ENCODE data around the gene MARS1. TPM values are rescaled to one million over a fixed set of nuclear protein-coding genes. Genes with fewer than 3 reads are reported as not detected.
A peak's percentile ranks its signal among the peaks of the same experiment; 100 is the strongest.

MARS1 gene
- total RNA-seq, 1 donor from 2014 or later, result 78.0 TPM

DNA sequence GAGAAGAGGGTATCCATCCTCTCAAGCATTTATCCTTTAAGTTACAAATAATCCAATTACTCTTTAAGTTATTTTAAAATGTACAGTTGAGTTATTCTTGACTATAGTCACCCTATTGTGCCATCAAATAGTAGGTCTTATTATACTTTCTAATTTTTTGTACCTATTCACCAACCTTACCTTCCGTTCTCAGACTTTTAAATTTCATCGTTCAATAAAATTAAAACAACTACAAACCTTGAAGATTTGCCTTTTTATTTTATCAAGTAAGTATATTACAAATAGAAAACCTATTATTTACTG lies 60.1 kb downstream of the MARS1 start:
- DNase-seq (ENCODE audit: low spot score in 2 of 2), result no peak
- H3K36me3 ChIP-seq, result no peaks in the 10 kb centered on the region
- H3K27me3 ChIP-seq, result no peaks in the 10 kb centered on the region
- intact Hi-C loops (cut with DNase I), result no loop called here
- TF ChIP-seq, protein P1, sequence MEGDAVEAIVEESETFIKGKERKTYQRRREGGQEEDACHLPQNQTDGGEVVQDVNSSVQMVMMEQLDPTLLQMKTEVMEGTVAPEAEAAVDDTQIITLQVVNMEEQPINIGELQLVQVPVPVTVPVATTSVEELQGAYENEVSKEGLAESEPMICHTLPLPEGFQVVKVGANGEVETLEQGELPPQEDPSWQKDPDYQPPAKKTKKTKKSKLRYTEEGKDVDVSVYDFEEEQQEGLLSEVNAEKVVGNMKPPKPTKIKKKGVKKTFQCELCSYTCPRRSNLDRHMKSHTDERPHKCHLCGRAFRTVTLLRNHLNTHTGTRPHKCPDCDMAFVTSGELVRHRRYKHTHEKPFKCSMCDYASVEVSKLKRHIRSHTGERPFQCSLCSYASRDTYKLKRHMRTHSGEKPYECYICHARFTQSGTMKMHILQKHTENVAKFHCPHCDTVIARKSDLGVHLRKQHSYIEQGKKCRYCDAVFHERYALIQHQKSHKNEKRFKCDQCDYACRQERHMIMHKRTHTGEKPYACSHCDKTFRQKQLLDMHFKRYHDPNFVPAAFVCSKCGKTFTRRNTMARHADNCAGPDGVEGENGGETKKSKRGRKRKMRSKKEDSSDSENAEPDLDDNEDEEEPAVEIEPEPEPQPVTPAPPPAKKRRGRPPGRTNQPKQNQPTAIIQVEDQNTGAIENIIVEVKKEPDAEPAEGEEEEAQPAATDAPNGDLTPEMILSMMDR (IDR thresholded peaks at IDR 0.05), result no peak
- H3K4me3 ChIP-seq, result no peak overlapping the region
- no peak overlapping the region for H3K27ac ChIP-seq
- peaks cover 3 to 17% of the 10 kb centered on the region in 2 donors for H3K4me1 ChIP-seq
- H3K9me3 ChIP-seq, result no peaks in the 10 kb centered on the region

DNA sequence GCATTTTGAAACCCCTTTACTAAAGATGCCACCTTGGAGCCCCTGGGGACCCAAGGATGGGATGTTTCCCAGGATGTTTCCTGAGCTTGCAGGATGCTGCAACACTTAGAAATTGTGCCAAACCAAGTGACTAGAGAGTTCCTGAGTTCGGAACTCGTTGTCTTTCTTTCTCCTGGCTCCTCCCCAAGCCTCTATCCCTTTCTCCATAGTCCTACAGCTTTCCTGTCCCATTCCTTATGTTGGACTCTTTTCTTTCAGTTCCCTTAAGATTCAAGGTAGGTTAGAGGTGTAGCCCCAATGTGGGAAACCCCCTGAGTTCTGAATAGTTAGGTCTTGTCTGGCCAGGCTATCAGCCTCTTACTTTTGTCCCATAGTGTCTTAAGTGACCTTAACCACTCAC lies 60.6 kb downstream of the MARS1 start:
- H3K36me3 ChIP-seq, result no peaks in the 10 kb centered on the region
- no peak overlapping the region for H3K27ac ChIP-seq
- no peaks in the 10 kb centered on the region for H3K9me3 ChIP-seq
- H3K4me3 ChIP-seq, result no peak overlapping the region
- H3K27me3 ChIP-seq, result no peaks in the 10 kb centered on the region
- no peak for DNase-seq (ENCODE audit: low spot score in 2 of 2)
- intact Hi-C loops (cut with DNase I), result no loop called here
- TF ChIP-seq, protein P1 (IDR thresholded peaks at IDR 0.05), result no peak
- H3K4me1 ChIP-seq, result peaks cover 3 to 17% of the 10 kb centered on the region in 2 donors

DNA sequence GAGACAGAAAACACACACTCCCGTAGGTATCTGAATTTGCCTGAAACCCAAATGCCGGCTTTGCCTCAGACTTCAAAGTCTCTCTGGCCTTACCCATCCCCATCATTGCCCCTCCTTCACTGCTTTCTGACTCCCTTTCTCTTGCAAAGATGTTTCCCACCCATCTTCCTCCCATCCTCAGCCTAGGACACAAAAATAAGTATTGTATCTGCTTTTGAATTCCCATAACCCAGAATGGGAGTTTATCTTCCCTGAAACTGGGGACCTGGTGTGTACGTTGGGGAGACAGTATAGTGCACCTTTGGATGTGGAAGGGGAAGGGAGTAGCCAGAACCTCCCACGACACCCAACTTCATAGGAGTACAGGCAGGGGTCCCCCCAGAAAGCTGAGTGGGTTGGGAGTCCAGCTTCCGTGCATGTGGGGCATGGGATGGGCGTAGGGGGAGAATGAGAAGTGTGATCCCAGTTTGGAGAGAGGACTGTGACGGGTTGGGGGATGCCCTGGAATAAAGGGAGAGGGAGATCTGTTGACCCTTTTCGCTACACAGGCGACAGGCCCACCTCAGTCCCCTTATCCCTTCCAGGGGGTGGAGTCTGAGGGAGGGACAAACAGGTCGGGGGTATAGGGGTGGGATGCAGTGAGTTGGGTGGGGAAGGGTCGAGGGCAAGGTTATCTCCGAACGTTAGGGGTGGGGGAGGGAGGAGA lies 61.5 kb downstream of the MARS1 start:
- Histone ChIP-seq H3K36me3 (no peaks in the 10 kb centered on the region), H3K9me3 (no peaks in the 10 kb centered on the region), H3K27me3 (no peaks in the 10 kb centered on the region), H3K4me3 (peak overlapping the region; percentile 61 to 71), H3K27ac (peak overlapping the region in 1 of 2 donors; percentile 34), H3K4me1 (peaks cover 3 to 17% of the 10 kb centered on the region in 2 donors)
- no peak for DNase-seq (ENCODE audit: low spot score in 2 of 2)
- intact Hi-C loops (cut with DNase I), result no loop called here
- TF ChIP-seq, protein P1 (IDR thresholded peaks at IDR 0.05), result no peak

DNA sequence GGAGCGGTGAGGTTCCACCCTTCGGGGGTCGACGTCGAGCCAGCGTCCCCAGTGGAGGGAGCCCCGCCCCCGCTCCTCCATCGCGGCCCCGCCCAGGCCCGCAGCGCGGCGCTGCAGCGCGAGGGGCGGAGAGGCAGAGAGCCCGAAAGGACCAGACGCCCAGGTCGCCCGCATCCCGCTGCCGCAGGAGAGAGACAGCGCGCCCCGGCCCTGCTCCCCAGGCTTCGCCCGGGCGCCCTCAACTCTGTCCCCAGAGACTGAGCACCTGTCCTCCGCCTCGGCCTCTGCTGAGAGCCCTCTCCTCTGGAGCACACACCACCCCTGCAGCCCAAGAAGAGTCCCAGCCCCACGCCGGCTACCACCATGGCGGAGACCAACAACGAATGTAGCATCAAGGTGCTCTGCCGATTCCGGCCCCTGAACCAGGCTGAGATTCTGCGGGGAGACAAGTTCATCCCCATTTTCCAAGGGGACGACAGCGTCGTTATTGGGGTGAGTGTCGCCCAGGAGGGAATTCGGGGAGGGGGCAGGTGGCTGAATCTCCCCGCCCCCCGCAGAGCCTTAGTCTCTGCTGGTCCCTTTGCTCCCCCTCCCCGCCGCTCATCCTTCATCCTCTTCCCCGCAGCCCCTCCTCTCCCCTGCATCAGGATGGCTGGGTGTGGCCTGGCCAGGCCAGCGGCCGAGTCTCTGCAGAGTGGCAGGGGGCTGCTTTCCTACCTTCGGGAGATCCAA lies 62.2 kb downstream of the MARS1 start, which contains the start of gene KIF5A:
Gene KIF5A, plus strand, starts transcription at position 136 of the 732 bp plus-strand sequence. Its CDS starts 228 bp downstream, at position 364.
- H3K27me3 ChIP-seq, result no peaks in the 10 kb centered on the region
- peaks cover 3 to 14% of the 10 kb centered on the region in 2 donors for H3K4me1 ChIP-seq
- no peaks in the 10 kb centered on the region for H3K9me3 ChIP-seq
- H3K4me3 ChIP-seq, result peak within 1 kb of the TSS; percentile 61 to 71
- peak within 1 kb of the TSS in 1 of 2 donors; percentile 34 for H3K27ac ChIP-seq
- H3K36me3 ChIP-seq, result no peaks in the 10 kb centered on the region
- peak in 1 of 2 donors; percentile 74 for DNase-seq (ENCODE audit: low spot score in 2 of 2)
- intact Hi-C loops (cut with DNase I), result no loop called here
- TF ChIP-seq, protein P1 (IDR thresholded peaks at IDR 0.05), result no peak

DNA sequence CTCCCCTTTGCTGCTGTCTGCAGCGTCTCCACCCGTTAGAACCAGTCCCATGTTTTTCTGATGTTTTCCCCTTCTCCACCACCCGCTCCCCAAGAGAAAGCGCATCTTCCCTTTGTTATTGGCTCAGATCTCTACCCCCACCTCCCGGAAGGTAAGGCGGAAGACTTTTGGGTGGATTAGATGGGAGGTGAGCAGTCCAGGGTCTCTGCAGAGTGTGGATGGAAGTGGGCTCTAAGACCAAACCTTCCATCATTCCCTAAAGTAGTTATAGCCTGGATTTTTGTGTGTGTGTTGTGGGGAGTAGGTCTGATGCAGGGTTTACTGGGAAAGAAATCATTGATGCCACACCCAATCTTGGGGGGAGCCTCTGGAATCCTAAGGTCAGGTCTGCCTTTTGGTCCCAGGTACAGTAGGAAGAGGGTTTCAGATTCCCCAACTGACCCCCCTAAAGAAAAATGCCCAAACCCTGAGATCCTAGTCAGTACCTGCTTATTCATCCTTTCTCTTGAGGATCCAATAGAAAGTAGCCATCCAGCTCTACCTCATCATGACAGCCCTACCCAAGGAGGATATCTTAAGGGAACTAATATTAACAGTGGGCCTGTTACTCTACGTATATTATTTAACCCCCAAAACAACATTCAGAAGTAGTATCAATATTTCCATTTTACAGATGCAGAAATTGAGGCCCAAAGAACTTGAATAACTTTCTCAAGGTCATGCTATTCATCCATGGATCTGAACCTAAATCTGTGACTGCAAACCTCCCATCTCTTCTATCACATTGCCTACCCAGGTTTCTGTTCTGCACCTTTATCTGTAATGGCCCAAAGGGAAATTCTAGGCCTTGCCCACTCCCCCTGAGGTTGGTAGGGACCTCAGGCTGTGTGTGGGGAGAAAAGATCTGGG lies 63.0 kb downstream of the MARS1 start:
- peaks cover 3 to 8% of the 10 kb centered on the region in 2 donors for H3K4me1 ChIP-seq
- H3K9me3 ChIP-seq, result no peaks in the 10 kb centered on the region
- DNase-seq (ENCODE audit: low spot score in 2 of 2), result no peak
- TF ChIP-seq, protein P1 (IDR thresholded peaks at IDR 0.05), result no peak
- no peaks in the 10 kb centered on the region for H3K27me3 ChIP-seq
- H3K27ac ChIP-seq, result no peak overlapping the region
- peak overlapping the region; percentile 61 to 71 for H3K4me3 ChIP-seq
- intact Hi-C loops (cut with DNase I), result no loop called here
- no peaks in the 10 kb centered on the region for H3K36me3 ChIP-seq
